ENCODE data around the gene BCL2. TPM values are rescaled to one million over a fixed set of nuclear protein-coding genes. Genes with fewer than 3 reads are reported as not detected.

Gene BCL2
- total RNA-seq, 1 experiment from 2014 or later: 2.5 TPM

GRCh38 chr18:63150942-63151421, 168.6 kb downstream of the BCL2 start:
- ChIA-PET POLR2A (no interaction called here), RAD21 (ENCODE audit: low non-redundant PET in 1 of 2, low total read pairs in 2 of 2, uncharacterized antibody in 2 of 2, unreplicated experiment in 2 of 2) (no interaction called here), CTCF (no interaction called here)
- Histone ChIP-seq H3K4me2 (ENCODE audit: low read length) (no peak overlapping the region), H3K36me3 (ENCODE audit: control insufficient read depth in 1 of 2, insufficient read depth in 2 of 2, low read length in 2 of 2) (no peaks in the 10 kb centered on the region), H3K27me3 (ENCODE audit: insufficient read depth, low read length) (0 out of 2 replicates have a peak, but pooled peaks cover 16% of the 10 kb centered on the region), H3K4me1 (ENCODE audit: control insufficient read depth in 1 of 2, insufficient read depth in 2 of 2, low read length in 2 of 2) (peaks cover 5 to 11% of the 10 kb centered on the region in 2 experiments; a peak in 3 of 4 replicates), H2AFZ (ENCODE audit: low read depth, low read length, poor library complexity, severe bottlenecking) (no peak overlapping the region), H3K9me2 (ENCODE audit: insufficient read depth) (no peaks in the 10 kb centered on the region), H3K4me3 (replicated peaks in 1 of 2; ENCODE audit: low read depth in 1 of 2, low read length in 2 of 2) (no peak overlapping the region), H3K9me3 (ENCODE audit: control insufficient read depth in 1 of 2, insufficient read depth in 1 of 2, low read depth in 1 of 2, low read length in 2 of 2) (no peaks in the 10 kb centered on the region), H3K79me2 (ENCODE audit: insufficient read depth, low read length) (no peaks in the 10 kb centered on the region), H4K20me1 (ENCODE audit: insufficient read depth) (no peaks in the 10 kb centered on the region), H3K27ac (ENCODE audit: low read depth, low read length) (no peak overlapping the region), H3K9ac (ENCODE audit: low read length) (no peak overlapping the region)
- no TSS peak for BruUV-seq (replicated peaks)
- intact Hi-C loops (cut with micrococcal nuclease): no loop called here
- ATAC-seq: no peak
- DNase-seq (ENCODE audit: low read depth, low spot score): no peak
- TF ChIP-seq EZH2phosphoT487 (IDR thresholded peaks at IDR 0.05; ENCODE audit: borderline replicate concordance): no peak
- no peak for TF ChIP-seq YY1 (IDR thresholded peaks at IDR 0.05; ENCODE audit: extremely low read depth, insufficient replicate concordance, low read depth, low read length)
- TF ChIP-seq TCF7L2 (IDR thresholded peaks at IDR 0.05; ENCODE audit: borderline replicate concordance, extremely low read depth, insufficient read depth, insufficient read length): no peak
- TF ChIP-seq ZFX (IDR thresholded peaks at IDR 0.05): no peak
- no peak for TF ChIP-seq REST (IDR thresholded peaks at IDR 0.05; ENCODE audit: low read depth)
- TF ChIP-seq POLR2A (IDR thresholded peaks at IDR 0.05; ENCODE audit: borderline replicate concordance, extremely low read depth, insufficient read depth, insufficient read length): no peak
- TF ChIP-seq RAD21 (IDR thresholded peaks at IDR 0.05; ENCODE audit: low read depth): no peak
